Immature natural killer cell (primary cell): ENCODE data around the gene FZR1. TPM values are rescaled to one million over a fixed set of nuclear protein-coding genes. Genes with fewer than 3 reads are reported as not detected.
A peak's percentile ranks its signal among the peaks of the same experiment; 100 is the strongest.

Experiments
- DNase-seq, 3 donors: peaks; one replicate each; pipeline ENCODE4 v3.0.0; 2022; ENCODE audit warnings: mixed read lengths in 1 of 3
- H3K27ac Mint-ChIP-seq, 6 donors: one replicate each; pipeline ENCODE4 v1.8.0; 2020; ENCODE audit warnings: mixed read lengths in 6 of 6, mild to moderate bottlenecking in 5 of 6, inconsistent platforms in 4 of 6, moderate library complexity in 3 of 6
- H3K27me3 Mint-ChIP-seq, 3 donors: one replicate each; pipeline ENCODE4 v1.8.0; 2020 to 2021; ENCODE audit warnings: low read depth in 3 of 3, mild to moderate bottlenecking in 3 of 3, mixed read lengths in 3 of 3, moderate library complexity in 3 of 3, inconsistent platforms in 1 of 3
- H3K36me3 Mint-ChIP-seq, 3 donors: one replicate each; pipeline ENCODE4 v1.8.0; 2020; ENCODE audit warnings: mixed read lengths in 3 of 3, inconsistent platforms in 2 of 3, mild to moderate bottlenecking in 2 of 3
- H3K4me1 Mint-ChIP-seq, 2 donors: one replicate each; pipeline ENCODE4 v1.8.0; 2020; ENCODE audit warnings: inconsistent platforms in 2 of 2, mild to moderate bottlenecking in 2 of 2, mixed read lengths in 2 of 2, moderate library complexity in 1 of 2
- H3K4me3 Mint-ChIP-seq, 5 donors: one replicate each; pipeline ENCODE4 v1.8.0; 2020; ENCODE audit warnings: mild to moderate bottlenecking in 5 of 5, mixed read lengths in 5 of 5, inconsistent platforms in 3 of 5, moderate library complexity in 3 of 5
- H3K9me3 Mint-ChIP-seq, 6 donors: one replicate each; pipeline ENCODE4 v1.8.0; 2020; ENCODE audit warnings: mild to moderate bottlenecking in 6 of 6, mixed read lengths in 6 of 6, inconsistent platforms in 4 of 6, moderate library complexity in 3 of 6
- polyA plus RNA-seq, 3 donors: library from polyadenylated mRNA; unstranded; fragments of 300-500 nt; fragmentation: Illumina TruSeq; gene quantifications; one replicate each; pipeline ENCODE4 v1.2.3, GENCODE V29; 2021

The FZR1 gene
- polyA plus RNA-seq, 3 donors from 2014 or later, result 6.8 to 14.2 (median 9.7) TPM

GRCh38 chr19:3479177-3479833 lies 26.8 kb upstream of the FZR1 start:
- Mint-ChIP-seq H3K4me3 (peak overlapping the region; percentile 77 to 88 (median 82)), H3K27ac (peak overlapping the region in 3 of 6 donors; percentile 12 to 85 (median 23)), H3K4me1 (peaks cover 17 to 18% of the 10 kb centered on the region in 2 donors), H3K36me3 (no peaks in the 10 kb centered on the region), H3K27me3 (peaks cover 0 to 6% (median 2%) of the 10 kb centered on the region in 3 donors), H3K9me3 (no peaks in the 10 kb centered on the region)
- peak; percentile 61 to 62 (median 62) for DNase-seq

GRCh38 chr19:3479834-3480215 lies 26.3 kb upstream of the FZR1 start:
- H3K36me3 Mint-ChIP-seq, result no peaks in the 10 kb centered on the region
- H3K4me1 Mint-ChIP-seq, result peaks cover 17 to 18% of the 10 kb centered on the region in 2 donors
- peak overlapping the region in 1 of 5 donors; percentile 8 for H3K4me3 Mint-ChIP-seq
- no peak overlapping the region for H3K27ac Mint-ChIP-seq
- H3K27me3 Mint-ChIP-seq, result peaks cover 0 to 6% (median 2%) of the 10 kb centered on the region in 3 donors
- no peaks in the 10 kb centered on the region for H3K9me3 Mint-ChIP-seq
- peak; percentile 38 to 52 (median 47) for DNase-seq

GRCh38 chr19:3480383-3481091 lies 25.6 kb upstream of the FZR1 start, which contains the start of gene SMIM24:
SMIM24 (minus strand) TSS chr19:3480525; CDS start chr19:3480463, 62 bp downstream.
- Mint-ChIP-seq H3K27ac (peak within 1 kb of the TSS in 1 of 6 donors; percentile 12), H3K36me3 (no peaks in the 10 kb centered on the region), H3K27me3 (peaks cover 0 to 8% (median 4%) of the 10 kb centered on the region in 3 donors), H3K4me1 (peaks cover 17 to 18% of the 10 kb centered on the region in 2 donors), H3K4me3 (peak within 1 kb of the TSS in 3 of 5 donors; percentile 81 to 88 (median 82)), H3K9me3 (no peaks in the 10 kb centered on the region)
- no peak for DNase-seq

- no peak for DNase-seq
- Mint-ChIP-seq H3K27me3 (peaks cover 0 to 9% (median 4%) of the 10 kb centered on the region in 3 donors), H3K4me3 (no peak overlapping the region), H3K36me3 (no peaks in the 10 kb centered on the region), H3K27ac (no peak overlapping the region), H3K9me3 (no peaks in the 10 kb centered on the region), H3K4me1 (peaks cover 17 to 18% of the 10 kb centered on the region in 2 donors)
Observed at GRCh38 chr19:3481241-3482090, 24.6 kb upstream of the FZR1 start.

GRCh38 chr19:3482507-3483225 lies 23.4 kb upstream of the FZR1 start:
- peaks cover 17 to 18% of the 10 kb centered on the region in 2 donors for H3K4me1 Mint-ChIP-seq
- no peaks in the 10 kb centered on the region for H3K9me3 Mint-ChIP-seq
- no peaks in the 10 kb centered on the region for H3K36me3 Mint-ChIP-seq
- no peak overlapping the region for H3K4me3 Mint-ChIP-seq
- peaks cover 2 to 8% (median 4%) of the 10 kb centered on the region in 3 donors for H3K27me3 Mint-ChIP-seq
- H3K27ac Mint-ChIP-seq, result no peak overlapping the region
- no peak for DNase-seq

- Mint-ChIP-seq H3K36me3 (no peaks in the 10 kb centered on the region), H3K27ac (no peak within 1 kb of the TSS), H3K4me3 (no peak within 1 kb of the TSS), H3K4me1 (peaks cover 12 to 14% of the 10 kb centered on the region in 2 donors), H3K9me3 (no peaks in the 10 kb centered on the region), H3K27me3 (peaks cover 2 to 8% (median 4%) of the 10 kb centered on the region in 3 donors)
- DNase-seq, result no peak
Observed at GRCh38 chr19:3483226-3483628, 22.9 kb upstream of the FZR1 start, which contains the start of gene SMIM44. SMIM44 (minus strand) TSS chr19:3483441; CDS start chr19:3483403, 38 bp downstream.

- no peak for DNase-seq
- Mint-ChIP-seq H3K27me3 (peaks cover 0 to 3% (median 0%) of the 10 kb centered on the region in 3 donors), H3K36me3 (peaks cover 0 to 7% (median 0%) of the 10 kb centered on the region in 3 donors), H3K4me3 (no peak overlapping the region), H3K4me1 (no peaks in the 10 kb centered on the region), H3K27ac (no peak overlapping the region), H3K9me3 (no peaks in the 10 kb centered on the region)
Observed at GRCh38 chr19:3491396-3492119, 14.6 kb upstream of the FZR1 start.

- DNase-seq, result no peak
- Mint-ChIP-seq H3K36me3 (peaks cover 0 to 12% (median 0%) of the 10 kb centered on the region in 3 donors), H3K27ac (no peak overlapping the region), H3K4me1 (peaks cover 3 to 4% of the 10 kb centered on the region in 2 donors), H3K9me3 (no peaks in the 10 kb centered on the region), H3K27me3 (peaks cover 0 to 1% (median 0%) of the 10 kb centered on the region in 3 donors), H3K4me3 (no peak overlapping the region)
Observed at GRCh38 chr19:3492131-3492839, 13.8 kb upstream of the FZR1 start.

GRCh38 chr19:3492919-3493318 lies 13.2 kb upstream of the FZR1 start:
- Mint-ChIP-seq H3K4me3 (no peak overlapping the region), H3K4me1 (peaks cover 3 to 5% of the 10 kb centered on the region in 2 donors), H3K9me3 (peaks cover 0 to under 1% (median 0%) of the 10 kb centered on the region in 6 donors), H3K27me3 (peaks cover 0 to 2% (median 2%) of the 10 kb centered on the region in 3 donors), H3K27ac (no peak overlapping the region), H3K36me3 (peaks cover 0 to 12% (median 0%) of the 10 kb centered on the region in 3 donors)
- no peak for DNase-seq

GRCh38 chr19:3493651-3494050 lies 12.5 kb upstream of the FZR1 start:
- DNase-seq, result no peak
- Mint-ChIP-seq H3K27me3 (peaks cover 0 to 5% (median 4%) of the 10 kb centered on the region in 3 donors), H3K9me3 (peaks cover 0 to 1% (median 0%) of the 10 kb centered on the region in 6 donors), H3K4me1 (peaks cover 3 to 5% of the 10 kb centered on the region in 2 donors), H3K36me3 (peaks cover 0 to 12% (median 0%) of the 10 kb centered on the region in 3 donors), H3K4me3 (no peak overlapping the region), H3K27ac (no peak overlapping the region)

- peaks cover 0 to 5% (median 4%) of the 10 kb centered on the region in 3 donors for H3K27me3 Mint-ChIP-seq
- no peak for DNase-seq
- peaks cover 4 to 8% of the 10 kb centered on the region in 2 donors for H3K4me1 Mint-ChIP-seq
- no peak overlapping the region for H3K27ac Mint-ChIP-seq
- no peak overlapping the region for H3K4me3 Mint-ChIP-seq
- peaks cover 0 to 1% (median 0%) of the 10 kb centered on the region in 6 donors for H3K9me3 Mint-ChIP-seq
- peaks cover 0 to 12% (median 0%) of the 10 kb centered on the region in 3 donors for H3K36me3 Mint-ChIP-seq
Observed at GRCh38 chr19:3494051-3494450, 12.1 kb upstream of the FZR1 start.

- Mint-ChIP-seq H3K4me3 (no peak overlapping the region), H3K27me3 (peaks cover 1 to 6% (median 5%) of the 10 kb centered on the region in 3 donors), H3K36me3 (peaks cover 0 to 12% (median 0%) of the 10 kb centered on the region in 3 donors), H3K4me1 (peaks cover 7 to 12% of the 10 kb centered on the region in 2 donors), H3K27ac (no peak overlapping the region), H3K9me3 (peaks cover 0 to 1% (median 0%) of the 10 kb centered on the region in 6 donors)
- no peak for DNase-seq
Observed at GRCh38 chr19:3494559-3494958, 11.6 kb upstream of the FZR1 start.
